ENCODE data around the gene WASHC2A. TPM values are rescaled to one million over a fixed set of nuclear protein-coding genes. Genes with fewer than 3 reads are reported as not detected.
"Not testable (repeated sequence)": the region's sequence is repeated elsewhere in the genome, so short reads cannot be mapped to it uniquely, and the experiment has no call there.

Gene WASHC2A
- polyA plus RNA-seq, 6 donors from 2014 or later: 15.3 to 36.2 (median 20.6) TPM

- not testable (repeated sequence) for H3K27me3 Mint-ChIP-seq; H3K4me1 Mint-ChIP-seq; H3K36me3 Mint-ChIP-seq; DNase-seq; H3K4me3 Mint-ChIP-seq; ATAC-seq (ENCODE audit: low read depth in 2 of 2); H3K9me3 Mint-ChIP-seq; H3K27ac Mint-ChIP-seq
Measured at GRCh38 chr10:50096722-50097121, 29.0 kb downstream of the WASHC2A start.

GRCh38 chr10:50098645-50099044, 30.9 kb downstream of the WASHC2A start:
- H3K27ac Mint-ChIP-seq: peak overlapping the region in 1 of 6 donors; percentile 14
- not testable (repeated sequence) for H3K4me3 Mint-ChIP-seq; DNase-seq; ATAC-seq (ENCODE audit: low read depth in 2 of 2); H3K36me3 Mint-ChIP-seq; H3K9me3 Mint-ChIP-seq; H3K27me3 Mint-ChIP-seq; H3K4me1 Mint-ChIP-seq

GRCh38 chr10:50101139-50101582, 33.4 kb downstream of the WASHC2A start:
- H3K4me3 Mint-ChIP-seq; H3K27me3 Mint-ChIP-seq; ATAC-seq (ENCODE audit: low read depth in 2 of 2); H3K36me3 Mint-ChIP-seq; H3K9me3 Mint-ChIP-seq; H3K4me1 Mint-ChIP-seq; DNase-seq: not testable (repeated sequence)
- H3K27ac Mint-ChIP-seq: peak overlapping the region in 2 of 6 donors; percentile 30 to 68

- not testable (repeated sequence) for H3K4me1 Mint-ChIP-seq; H3K9me3 Mint-ChIP-seq; H3K27ac Mint-ChIP-seq; H3K36me3 Mint-ChIP-seq; H3K4me3 Mint-ChIP-seq; ATAC-seq (ENCODE audit: low read depth in 2 of 2); DNase-seq; H3K27me3 Mint-ChIP-seq
Measured at GRCh38 chr10:50101747-50102146, 34.0 kb downstream of the WASHC2A start.

- not testable (repeated sequence) for DNase-seq, H3K27ac Mint-ChIP-seq, H3K9me3 Mint-ChIP-seq, H3K27me3 Mint-ChIP-seq, H3K4me1 Mint-ChIP-seq, H3K36me3 Mint-ChIP-seq, H3K4me3 Mint-ChIP-seq
- ATAC-seq (ENCODE audit: low read depth in 2 of 2): peak in 1 of 2 donors; percentile 33
Measured at GRCh38 chr10:50102267-50102666, 34.5 kb downstream of the WASHC2A start.

GRCh38 chr10:50108999-50109698, 41.4 kb downstream of the WASHC2A start:
- H3K27me3 Mint-ChIP-seq; H3K4me3 Mint-ChIP-seq; ATAC-seq (ENCODE audit: low read depth in 2 of 2); H3K9me3 Mint-ChIP-seq; H3K36me3 Mint-ChIP-seq; H3K27ac Mint-ChIP-seq; H3K4me1 Mint-ChIP-seq; DNase-seq: not testable (repeated sequence)

- H3K4me3 Mint-ChIP-seq; DNase-seq; H3K4me1 Mint-ChIP-seq; H3K9me3 Mint-ChIP-seq; H3K36me3 Mint-ChIP-seq; H3K27ac Mint-ChIP-seq; H3K27me3 Mint-ChIP-seq; ATAC-seq (ENCODE audit: low read depth in 2 of 2): not testable (repeated sequence)
Measured at GRCh38 chr10:50112419-50113112, 44.8 kb downstream of the WASHC2A start.

GRCh38 chr10:50126765-50127164, 59.0 kb downstream of the WASHC2A start:
- not testable (repeated sequence) for H3K27ac Mint-ChIP-seq

GRCh38 chr10:50127770-50128292, 60.1 kb downstream of the WASHC2A start:
- Mint-ChIP-seq H3K27ac (peak overlapping the region in 2 of 6 donors; percentile 78 to 82), H3K36me3 (peaks cover 15 to 21% of the 10 kb centered on the region in 2 donors)
- H3K4me3 Mint-ChIP-seq: not testable (repeated sequence)

More at GRCh38 chr10:50126765-50127164, 59.0 kb downstream of the WASHC2A start:
- not testable (repeated sequence) for H3K4me3 Mint-ChIP-seq; H3K4me1 Mint-ChIP-seq; ATAC-seq (ENCODE audit: low read depth in 2 of 2); DNase-seq; H3K9me3 Mint-ChIP-seq; H3K27me3 Mint-ChIP-seq
- H3K36me3 Mint-ChIP-seq: peaks cover 15% of the 10 kb centered on the region in 2 donors

GRCh38 chr10:50131245-50131965, 63.7 kb downstream of the WASHC2A start:
- H3K36me3 Mint-ChIP-seq: peaks cover 19 to 36% of the 10 kb centered on the region in 2 donors
- H3K27me3 Mint-ChIP-seq; H3K27ac Mint-ChIP-seq; H3K9me3 Mint-ChIP-seq; H3K4me3 Mint-ChIP-seq; DNase-seq; H3K4me1 Mint-ChIP-seq; ATAC-seq (ENCODE audit: low read depth in 2 of 2): not testable (repeated sequence)

More at GRCh38 chr10:50127770-50128292, 60.1 kb downstream of the WASHC2A start:
- H3K27me3 Mint-ChIP-seq; H3K4me1 Mint-ChIP-seq; DNase-seq; H3K9me3 Mint-ChIP-seq; ATAC-seq (ENCODE audit: low read depth in 2 of 2): not testable (repeated sequence)

GRCh38 chr10:50132322-50132721, 64.6 kb downstream of the WASHC2A start:
- not testable (repeated sequence) for ATAC-seq (ENCODE audit: low read depth in 2 of 2); DNase-seq; H3K27me3 Mint-ChIP-seq; H3K27ac Mint-ChIP-seq; H3K4me3 Mint-ChIP-seq; H3K4me1 Mint-ChIP-seq; H3K9me3 Mint-ChIP-seq
- H3K36me3 Mint-ChIP-seq: peaks cover 19 to 43% of the 10 kb centered on the region in 2 donors

GRCh38 chr10:50132841-50133240, 65.1 kb downstream of the WASHC2A start:
- peaks cover 19 to 44% of the 10 kb centered on the region in 2 donors for H3K36me3 Mint-ChIP-seq
- not testable (repeated sequence) for H3K4me1 Mint-ChIP-seq; DNase-seq; ATAC-seq (ENCODE audit: low read depth in 2 of 2); H3K27ac Mint-ChIP-seq; H3K27me3 Mint-ChIP-seq; H3K4me3 Mint-ChIP-seq; H3K9me3 Mint-ChIP-seq

GRCh38 chr10:50143512-50144174, 75.9 kb downstream of the WASHC2A start:
- H3K27me3 Mint-ChIP-seq; H3K9me3 Mint-ChIP-seq; H3K36me3 Mint-ChIP-seq; ATAC-seq (ENCODE audit: low read depth in 2 of 2); DNase-seq; H3K27ac Mint-ChIP-seq; H3K4me1 Mint-ChIP-seq; H3K4me3 Mint-ChIP-seq: not testable (repeated sequence)
